ENCODE data around the gene TMEM164. TPM values are rescaled to one million over a fixed set of nuclear protein-coding genes. Genes with fewer than 3 reads are reported as not detected.

TMEM164 gene
- total RNA-seq, 2 donors from 2014 or later: 18.0 to 20.2 TPM

DNA sequence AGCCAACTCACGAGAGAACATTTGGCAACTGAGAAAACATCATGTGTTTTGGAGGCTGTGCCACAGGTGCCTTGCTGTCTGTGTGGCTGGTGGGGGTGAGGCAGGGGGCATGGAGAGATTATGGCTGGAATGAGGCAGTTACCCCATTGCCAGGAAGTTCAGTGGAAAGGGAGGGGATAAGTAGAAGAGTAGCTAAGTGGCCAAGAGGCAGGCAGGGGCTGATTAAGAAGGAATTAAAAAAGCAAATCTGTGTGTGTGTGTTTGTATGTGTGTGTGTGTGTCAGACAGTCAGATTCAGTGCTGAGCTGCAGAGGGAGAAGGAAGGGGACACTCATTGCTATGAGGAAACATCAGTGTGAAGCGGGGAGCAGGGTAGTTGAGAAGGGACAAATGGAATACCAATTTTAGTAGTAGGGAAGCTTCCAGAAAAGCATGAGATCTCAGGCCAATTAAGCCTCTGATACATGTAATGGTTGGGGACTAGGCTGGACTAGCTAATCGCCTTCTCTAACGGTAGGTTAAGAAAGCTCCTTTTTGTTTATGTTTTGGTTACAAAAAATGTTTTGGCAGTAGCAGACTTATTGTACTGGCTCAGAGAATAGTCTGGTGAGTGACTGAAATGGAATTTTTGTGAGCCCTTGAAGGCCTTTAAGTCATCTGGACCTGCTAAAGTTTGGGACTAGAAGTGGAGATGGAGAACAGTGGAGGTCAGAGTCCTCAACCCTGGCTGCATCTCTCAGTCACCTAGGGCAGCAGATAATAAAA, 18.5 kb downstream of the TMEM164 start:
- no peaks in the 10 kb centered on the region for H3K9me3 ChIP-seq
- H3K4me3 ChIP-seq: no peak overlapping the region
- peaks cover 0 to 22% of the 10 kb centered on the region in 2 donors for H3K4me1 ChIP-seq (ENCODE audit: control insufficient read depth in 1 of 2, low read depth in 2 of 2)
- H3K27me3 ChIP-seq (replicated peaks; ENCODE audit: insufficient read depth): no peaks in the 10 kb centered on the region
- peak overlapping the region in 1 of 2 donors; percentile 61 for H3K27ac ChIP-seq
- ATAC-seq (ENCODE audit: insufficient number of reproducible peaks, low FRiP score, low read depth) (peak; percentile 65), DNase-seq (ENCODE audit: low spot score) (no peak)
- no peaks in the 10 kb centered on the region for H3K36me3 ChIP-seq
- TF ChIP-seq, protein P1, sequence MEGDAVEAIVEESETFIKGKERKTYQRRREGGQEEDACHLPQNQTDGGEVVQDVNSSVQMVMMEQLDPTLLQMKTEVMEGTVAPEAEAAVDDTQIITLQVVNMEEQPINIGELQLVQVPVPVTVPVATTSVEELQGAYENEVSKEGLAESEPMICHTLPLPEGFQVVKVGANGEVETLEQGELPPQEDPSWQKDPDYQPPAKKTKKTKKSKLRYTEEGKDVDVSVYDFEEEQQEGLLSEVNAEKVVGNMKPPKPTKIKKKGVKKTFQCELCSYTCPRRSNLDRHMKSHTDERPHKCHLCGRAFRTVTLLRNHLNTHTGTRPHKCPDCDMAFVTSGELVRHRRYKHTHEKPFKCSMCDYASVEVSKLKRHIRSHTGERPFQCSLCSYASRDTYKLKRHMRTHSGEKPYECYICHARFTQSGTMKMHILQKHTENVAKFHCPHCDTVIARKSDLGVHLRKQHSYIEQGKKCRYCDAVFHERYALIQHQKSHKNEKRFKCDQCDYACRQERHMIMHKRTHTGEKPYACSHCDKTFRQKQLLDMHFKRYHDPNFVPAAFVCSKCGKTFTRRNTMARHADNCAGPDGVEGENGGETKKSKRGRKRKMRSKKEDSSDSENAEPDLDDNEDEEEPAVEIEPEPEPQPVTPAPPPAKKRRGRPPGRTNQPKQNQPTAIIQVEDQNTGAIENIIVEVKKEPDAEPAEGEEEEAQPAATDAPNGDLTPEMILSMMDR (IDR thresholded peaks at IDR 0.05): no peak

DNA sequence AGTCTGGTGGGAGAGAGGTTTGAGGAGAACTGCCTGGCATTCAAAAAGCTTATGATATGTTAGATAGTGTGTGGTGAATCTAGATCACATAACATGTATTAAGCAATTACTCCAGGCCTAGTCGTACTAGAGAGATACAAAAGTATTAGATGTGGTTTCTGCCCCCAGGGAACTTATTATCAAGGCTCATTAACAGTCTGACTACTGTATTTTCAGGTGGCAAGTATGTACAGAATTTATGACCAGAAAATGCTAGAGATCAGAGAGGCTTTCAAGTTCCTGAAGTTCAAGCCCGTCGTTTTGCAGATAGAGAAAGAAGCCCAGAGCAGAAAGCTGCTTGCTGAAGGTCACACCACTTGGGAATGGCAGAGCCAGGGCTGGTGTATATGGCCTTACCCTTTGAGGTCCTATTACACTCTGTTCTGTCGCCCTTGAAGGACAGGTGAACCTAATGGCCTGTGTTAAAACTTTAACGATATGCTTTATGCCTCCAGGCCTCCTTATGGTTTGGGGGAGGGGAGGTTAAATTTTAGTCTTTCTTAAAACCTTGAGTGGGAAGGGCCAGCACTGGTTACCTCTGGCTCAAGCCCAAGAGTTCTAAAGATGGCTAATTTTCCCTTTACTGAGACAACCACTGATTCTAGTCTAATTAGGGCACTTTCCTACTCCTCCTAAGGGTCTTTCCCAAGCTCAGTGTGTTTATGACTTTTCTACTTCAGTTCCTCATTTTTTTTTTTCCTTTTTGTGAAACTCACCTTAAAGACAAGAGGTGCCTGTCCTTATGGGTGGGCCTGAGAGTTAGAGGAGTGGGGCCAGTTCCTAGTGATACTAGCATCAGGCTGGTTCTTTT, 19.9 kb downstream of the TMEM164 start:
- Histone ChIP-seq H3K27ac (peak overlapping the region in 1 of 2 donors; percentile 61), H3K27me3 (replicated peaks; ENCODE audit: insufficient read depth) (no peaks in the 10 kb centered on the region), H3K9me3 (no peaks in the 10 kb centered on the region), H3K4me3 (no peak overlapping the region), H3K36me3 (no peaks in the 10 kb centered on the region), H3K4me1 (ENCODE audit: control insufficient read depth in 1 of 2, low read depth in 2 of 2) (peaks cover 0 to 26% of the 10 kb centered on the region in 2 donors)
- ATAC-seq (ENCODE audit: insufficient number of reproducible peaks, low FRiP score, low read depth) (no peak), DNase-seq (ENCODE audit: low spot score) (no peak)
- TF ChIP-seq, protein P1 (IDR thresholded peaks at IDR 0.05): no peak

DNA sequence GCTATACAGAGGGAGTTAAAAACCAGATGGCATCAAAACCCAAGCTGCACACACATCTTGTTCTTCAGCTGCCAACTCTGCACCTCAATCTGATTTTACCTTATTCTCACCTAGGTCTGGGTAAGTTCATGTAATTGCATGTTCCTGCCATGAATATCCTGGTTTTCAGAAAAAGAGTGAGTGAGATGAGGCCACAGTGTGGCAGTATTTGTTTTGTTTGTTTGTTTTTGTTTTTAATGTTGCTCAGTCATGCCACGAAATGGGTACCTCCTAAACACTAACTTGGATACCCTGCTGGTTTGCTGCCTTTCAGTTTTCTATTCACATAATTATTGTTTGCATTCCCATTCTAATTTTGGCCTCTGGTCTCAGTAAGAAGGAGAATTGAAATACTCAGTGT, 22.5 kb downstream of the TMEM164 start:
- Histone ChIP-seq H3K4me3 (no peak overlapping the region), H3K27me3 (replicated peaks; ENCODE audit: insufficient read depth) (no peaks in the 10 kb centered on the region), H3K4me1 (ENCODE audit: control insufficient read depth in 1 of 2, low read depth in 2 of 2) (peaks cover 0 to 29% of the 10 kb centered on the region in 2 donors), H3K9me3 (no peaks in the 10 kb centered on the region), H3K27ac (peak overlapping the region in 1 of 2 donors; percentile 51), H3K36me3 (no peaks in the 10 kb centered on the region)
- ATAC-seq (ENCODE audit: insufficient number of reproducible peaks, low FRiP score, low read depth): no peak
- TF ChIP-seq, protein P1 (IDR thresholded peaks at IDR 0.05): no peak
- DNase-seq (ENCODE audit: low spot score): no peak

DNA sequence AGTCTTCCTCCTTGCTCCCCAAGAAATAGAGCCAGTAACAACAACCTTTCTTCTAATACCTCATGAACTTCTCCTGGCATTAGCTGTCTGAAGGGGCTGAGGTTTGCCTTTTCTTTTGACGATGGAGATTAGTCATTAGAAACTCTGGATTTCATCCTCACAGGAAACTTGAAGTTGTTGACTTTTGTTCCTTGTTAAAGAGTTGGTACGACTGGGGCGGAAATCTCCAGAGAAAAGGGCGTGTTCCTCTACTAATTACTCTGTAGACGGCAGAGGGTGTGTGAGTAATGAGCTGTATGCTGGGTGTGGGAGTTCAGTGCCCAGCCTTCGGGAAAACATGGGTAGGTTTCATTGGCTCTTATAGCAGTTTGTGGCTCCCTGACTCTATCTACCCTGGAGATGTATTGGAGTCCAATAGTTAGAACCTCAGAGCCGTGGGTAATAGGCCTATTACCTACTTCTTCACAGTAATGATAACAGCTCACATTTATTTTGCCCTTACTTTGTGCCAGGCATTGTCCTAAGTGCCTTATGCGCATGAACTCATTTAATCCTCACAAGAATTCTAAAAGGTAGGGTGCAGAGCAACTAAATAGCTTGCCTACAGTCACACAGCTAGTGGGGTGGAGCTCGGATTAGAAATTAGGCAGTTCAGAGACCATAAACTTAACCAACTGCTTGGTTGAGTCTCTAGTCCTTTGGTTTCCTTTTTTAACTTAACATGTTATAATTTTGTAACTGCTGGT, 23.4 kb downstream of the TMEM164 start:
- Histone ChIP-seq H3K27ac (peak overlapping the region; percentile 17 to 51), H3K4me3 (no peak overlapping the region), H3K4me1 (ENCODE audit: control insufficient read depth in 1 of 2, low read depth in 2 of 2) (peaks cover 0 to 21% of the 10 kb centered on the region in 2 donors), H3K27me3 (replicated peaks; ENCODE audit: insufficient read depth) (no peaks in the 10 kb centered on the region), H3K36me3 (no peaks in the 10 kb centered on the region), H3K9me3 (no peaks in the 10 kb centered on the region)
- DNase-seq (ENCODE audit: low spot score) (no peak), ATAC-seq (ENCODE audit: insufficient number of reproducible peaks, low FRiP score, low read depth) (no peak)
- TF ChIP-seq, protein P1 (IDR thresholded peaks at IDR 0.05): no peak

Data from thoracic aorta (tissue), 2 donors.